Mesodermal cell (in vitro differentiated cells): ENCODE data around the gene MCC.

Experiments
- H3K27ac ChIP-seq: 2 replicates; pipeline ENCODE4 v1.7.0; 2013; ENCODE audit warnings: mild to moderate bottlenecking, low read depth, low read length, moderate library complexity; ENCODE audit not compliant: severe bottlenecking
- H3K36me3 ChIP-seq: 2 replicates; pipeline ENCODE4 v1.7.1; 2013; ENCODE audit warnings: mild to moderate bottlenecking, low read length, moderate library complexity; ENCODE audit not compliant: control insufficient read depth, insufficient read depth
- H3K4me1 ChIP-seq: one replicate; pipeline ENCODE4 v1.7.1; 2013; ENCODE audit warnings: mild to moderate bottlenecking, low read length; ENCODE audit not compliant: insufficient read depth, control insufficient read depth, poor library complexity, severe bottlenecking
- H3K4me3 ChIP-seq: 2 replicates; pipeline ENCODE4 v1.7.0; 2013; ENCODE audit warnings: low read length, control low read depth, mild to moderate bottlenecking; ENCODE audit not compliant: insufficient read depth, poor library complexity, severe bottlenecking; ENCODE audit errors: extremely low read depth
- H3K9me3 ChIP-seq: 2 replicates; pipeline ENCODE4 v1.7.1; 2013; ENCODE audit warnings: mild to moderate bottlenecking, low read length, moderate library complexity; ENCODE audit not compliant: control insufficient read depth
- WGBS, 2 experiments: methylation state at CpG; one replicate each; pipeline ENCODE4 v1.1.5; 2013; ENCODE audit warnings: missing lambda C conversion rate in 2 of 2; ENCODE audit not compliant: insufficient coverage in 2 of 2; 5-methylcytosine and 5-hydroxymethylcytosine counted together

The MCC gene

GRCh38 chr5:113068559-113068958 is 419.7 kb downstream of the MCC start:
- no peak overlapping the region for H3K4me3 ChIP-seq
- 100% methylated on average over 1 of the region's 2 CpGs; no CpG with 5 or more reads in 1 of the 2 experiments for WGBS, 2 experiments
- H3K36me3 ChIP-seq, result peaks cover 23% of the 10 kb centered on the region
- no peak overlapping the region for H3K27ac ChIP-seq
- H3K4me1 ChIP-seq, result peaks cover 3% of the 10 kb centered on the region
- no peaks in the 10 kb centered on the region for H3K9me3 ChIP-seq

GRCh38 chr5:113067635-113068344 is 420.5 kb downstream of the MCC start:
- 93 to 98% methylated on average over 17 of the region's 19 CpGs for WGBS, 2 experiments
- H3K9me3 ChIP-seq, result no peaks in the 10 kb centered on the region
- no peak overlapping the region for H3K4me3 ChIP-seq
- H3K36me3 ChIP-seq, result peaks cover 24% of the 10 kb centered on the region
- H3K4me1 ChIP-seq, result peaks cover 3% of the 10 kb centered on the region
- no peak overlapping the region for H3K27ac ChIP-seq

GRCh38 chr5:113065626-113066025 is 422.6 kb downstream of the MCC start:
- H3K4me3 ChIP-seq, result no peak overlapping the region
- no peak overlapping the region for H3K27ac ChIP-seq
- H3K36me3 ChIP-seq, result peaks cover 24% of the 10 kb centered on the region
- WGBS, 2 experiments, result 67 to 80% methylated on average over 1 of the region's 2 CpGs
- H3K4me1 ChIP-seq, result peaks cover 17% of the 10 kb centered on the region
- no peaks in the 10 kb centered on the region for H3K9me3 ChIP-seq

- Histone ChIP-seq H3K4me3 (no peak overlapping the region), H3K27ac (no peak overlapping the region), H3K9me3 (no peaks in the 10 kb centered on the region), H3K36me3 (peaks cover 21% of the 10 kb centered on the region), H3K4me1 (peaks cover 22% of the 10 kb centered on the region)
- WGBS, 2 experiments, result 100% methylated on average over 1 of the region's 1 CpG; no CpG with 5 or more reads in 1 of the 2 experiments
Observed at GRCh38 chr5:113064806-113065205, 423.4 kb downstream of the MCC start.

- H3K4me1 ChIP-seq, result peaks cover 29% of the 10 kb centered on the region
- H3K9me3 ChIP-seq, result no peaks in the 10 kb centered on the region
- H3K4me3 ChIP-seq, result no peak overlapping the region
- no peak overlapping the region for H3K27ac ChIP-seq
- WGBS, 2 experiments, result 88 to 89% methylated on average over 12 of the region's 12 CpGs
- peaks cover 14% of the 10 kb centered on the region for H3K36me3 ChIP-seq
Observed at GRCh38 chr5:113063927-113064326, 424.3 kb downstream of the MCC start.

- Histone ChIP-seq H3K9me3 (no peaks in the 10 kb centered on the region), H3K27ac (no peak overlapping the region), H3K4me3 (no peak overlapping the region), H3K4me1 (peaks cover 29% of the 10 kb centered on the region), H3K36me3 (peaks cover 11% of the 10 kb centered on the region)
- 85 to 92% methylated on average over 2 of the region's 6 CpGs for WGBS, 2 experiments
Observed at GRCh38 chr5:113062869-113063508, 425.3 kb downstream of the MCC start.

GRCh38 chr5:113061846-113062780 is 426.1 kb downstream of the MCC start:
- WGBS, 2 experiments, result 71 to 78% methylated on average over 4 of the region's 5 CpGs
- H3K4me1 ChIP-seq, result peaks cover 29% of the 10 kb centered on the region
- peak overlapping the region; percentile 41 for H3K27ac ChIP-seq
- peaks cover 10% of the 10 kb centered on the region for H3K36me3 ChIP-seq
- H3K4me3 ChIP-seq, result no peak overlapping the region
- no peaks in the 10 kb centered on the region for H3K9me3 ChIP-seq

- peaks cover 31% of the 10 kb centered on the region for H3K4me1 ChIP-seq
- H3K27ac ChIP-seq, result no peak overlapping the region
- 94 to 97% methylated on average over 4 of the region's 4 CpGs for WGBS, 2 experiments
- H3K4me3 ChIP-seq, result no peak overlapping the region
- H3K9me3 ChIP-seq, result no peaks in the 10 kb centered on the region
- H3K36me3 ChIP-seq, result peaks cover 7% of the 10 kb centered on the region
Observed at GRCh38 chr5:113060408-113061025, 427.7 kb downstream of the MCC start.

GRCh38 chr5:113059232-113060040 is 428.8 kb downstream of the MCC start:
- WGBS, 2 experiments, result 72 to 80% methylated on average over 10 to 14 of the region's 19 CpGs
- Histone ChIP-seq H3K4me3 (no peak overlapping the region), H3K4me1 (peaks cover 31% of the 10 kb centered on the region), H3K27ac (peak overlapping the region; percentile 86), H3K9me3 (no peaks in the 10 kb centered on the region), H3K36me3 (peaks cover 7% of the 10 kb centered on the region)
